Measurements from ENCODE around the gene MRPS22.
"Not testable (repeated sequence)": the region's sequence is repeated elsewhere in the genome, so short reads cannot be mapped to it uniquely, and the experiment has no call there.

The MRPS22 gene

DNA sequence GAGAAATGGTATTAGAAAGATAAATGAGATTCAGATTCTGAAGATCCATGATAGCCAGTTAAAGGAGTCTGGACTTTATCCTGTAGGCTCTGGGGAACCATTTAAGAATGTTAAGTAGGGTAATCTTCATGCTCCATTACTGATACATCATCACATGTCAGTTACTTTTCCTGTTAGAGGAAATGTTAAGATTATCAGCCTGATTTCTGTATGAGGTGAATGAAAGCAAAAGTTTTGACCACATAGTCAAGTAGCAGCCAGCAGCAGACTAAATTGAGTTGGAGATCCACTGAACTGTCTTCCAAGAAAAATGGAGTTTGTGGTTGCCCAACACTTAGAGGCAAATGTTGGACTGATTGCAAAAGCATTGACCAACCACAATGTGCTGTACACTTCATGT, 50.3 kb downstream of the MRPS22 start:
- no peak for DNase-seq (ENCODE audit: low read depth in 2 of 2)

DNA sequence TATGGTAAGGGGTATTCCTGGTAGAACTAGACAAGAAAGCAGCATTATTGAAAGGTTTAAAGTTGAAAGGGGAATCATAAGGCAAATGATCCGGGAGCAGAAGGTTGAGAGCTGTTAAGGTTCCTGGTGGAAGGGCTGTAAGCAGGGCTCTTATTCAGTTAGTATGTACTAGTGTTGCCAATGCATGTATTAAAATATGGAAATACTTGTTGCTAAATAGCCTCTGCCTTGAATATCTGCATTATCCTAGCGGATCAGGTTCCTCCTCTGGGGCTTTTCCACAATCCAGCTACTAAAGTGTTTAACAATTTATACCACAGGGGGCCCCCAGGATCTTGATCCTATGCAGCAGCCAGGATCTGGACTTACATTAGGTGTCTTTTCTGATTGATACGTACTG, 52.9 kb downstream of the MRPS22 start:
- no peak for DNase-seq (ENCODE audit: low read depth in 2 of 2)

GRCh38 chr3:139401155-139401554, 57.3 kb downstream of the MRPS22 start:
- not testable (repeated sequence) for DNase-seq (ENCODE audit: low read depth in 2 of 2)

All from stimulated activated CD4-positive, alpha-beta T cell treated with anti-CD3 and anti-CD28 coated beads, Interleukin-12 subunit alpha, Interleukin-12 subunit beta, amount 100 ng/mL, for 24 hours (primary cell).